Body of pancreas (tissue), 4 donors: ENCODE data around the gene ZNF804B. TPM values are rescaled to one million over a fixed set of nuclear protein-coding genes. Genes with fewer than 3 reads are reported as not detected.

Experiments
- ATAC-seq: fragments of 150-250 bp; one replicate; pipeline ENCODE4 v1.9.1; 2016
- DNase-seq, 4 donors: peaks; one replicate each; pipeline ENCODE4 v3.0.0-alpha.2; 2019
- H3K27ac ChIP-seq, 4 donors: fragments of 200-600 bp; sonication (generic); 1 replicate in 3 of 4; 2 replicates in 1 of 4; pipeline versions ENCODE4 v1.5.1 to v1.6.1; 2016 to 2019; ENCODE audit warnings: mild to moderate bottlenecking in 1 of 4, mixed read lengths in 1 of 4, moderate library complexity in 1 of 4
- H3K27me3 ChIP-seq, 2 donors: fragments of 200-600 bp; sonication (generic); one replicate each; pipeline ENCODE4 v1.6.0; 2016; ENCODE audit warnings: mild to moderate bottlenecking in 1 of 2
- H3K36me3 ChIP-seq, 2 donors: fragments of 200-600 bp; sonication (generic); replicated peaks in 1 of 2; 2 replicates each; pipeline ENCODE4 v1.5.1; 2016; ENCODE audit warnings: low read depth in 2 of 2; ENCODE audit not compliant: insufficient read depth in 1 of 2
- H3K4me1 ChIP-seq: fragments of 200-600 bp; sonication (generic); one replicate; pipeline ENCODE4 v1.6.0; 2016
- H3K4me3 ChIP-seq, 2 donors: fragments of 200-600 bp; sonication (generic); 1 replicate in 1 of 2; 2 replicates in 1 of 2; pipeline ENCODE4 v1.5.1; 2016 to 2019
- H3K9me3 ChIP-seq, 3 donors: fragments of 200-600 bp; sonication (generic); 1 replicate in 2 of 3; 2 replicates in 1 of 3; pipeline ENCODE4 v1.5.1; 2016
- CTCF ChIP-seq, 7 experiments: fragments of 450-650 bp in 4 of 7; fragments of 200-600 bp in 3 of 7; sonication (generic) in 3 of 7; IDR thresholded peaks; one replicate each; pipeline ENCODE4 v1.5.1; 2016 to 2019; ENCODE audit warnings: antibody characterized with exemption in 7 of 7
- POLR2A ChIP-seq, 3 donors: fragments of 450-650 bp; IDR thresholded peaks; one replicate each; pipeline ENCODE4 v1.6.1; 2016; ENCODE audit warnings: antibody characterized with exemption in 3 of 3, mild to moderate bottlenecking in 2 of 3
- WGBS, 2 donors: methylation state at CpG; one replicate each; pipeline ENCODE4 v1.1.5; 2017; 5-methylcytosine and 5-hydroxymethylcytosine counted together
- intact Hi-C: fragments of 100-400 bp; cut with DNase I; formaldehyde crosslinking; loops from one replicate; pipeline ENCODE4 v1.15.1; 2023
- total RNA-seq, 2 donors: library from RNA; depleted of rRNA; stranded (reverse); fragments of >200 nt; gene quantifications; one replicate each; pipeline ENCODE4 v1.1.0, GENCODE V29; 2016

Gene ZNF804B
- total RNA-seq, 2 donors from 2014 or later, result under 0.01 to 4.9 TPM

- H3K4me3 ChIP-seq, result no peak overlapping the region
- no peaks in the 10 kb centered on the region for H3K9me3 ChIP-seq
- no peaks in the 10 kb centered on the region for H3K4me1 ChIP-seq
- TF ChIP-seq CTCF (IDR thresholded peaks at IDR 0.05) (no peak), POLR2A (IDR thresholded peaks at IDR 0.05) (no peak)
- H3K36me3 ChIP-seq, result no peaks in the 10 kb centered on the region
- intact Hi-C loops, result no loop called here
- 62 to 68% methylated on average over 4 of the region's 4 CpGs for WGBS, 2 donors
- no peak for ATAC-seq
- no peaks in the 10 kb centered on the region for H3K27me3 ChIP-seq
- no peak overlapping the region for H3K27ac ChIP-seq
- no peak for DNase-seq
These were observed 205.9 kb downstream of the ZNF804B start for GRCh38 chr7:88965371-88965770.

- Histone ChIP-seq H3K27me3 (no peaks in the 10 kb centered on the region), H3K4me3 (no peak overlapping the region), H3K36me3 (no peaks in the 10 kb centered on the region), H3K4me1 (no peaks in the 10 kb centered on the region), H3K9me3 (no peaks in the 10 kb centered on the region), H3K27ac (no peak overlapping the region)
- ATAC-seq, result no peak
- DNase-seq, result no peak
- intact Hi-C loops, result no loop called here
- WGBS, 2 donors, result 49 to 73% methylated on average over 4 of the region's 4 CpGs
- no peak for TF ChIP-seq POLR2A (IDR thresholded peaks at IDR 0.05)
- no peak for TF ChIP-seq CTCF (IDR thresholded peaks at IDR 0.05)
These were observed 207.9 kb downstream of the ZNF804B start for GRCh38 chr7:88967432-88967831.

GRCh38 chr7:88969167-88969566 is 209.7 kb downstream of the ZNF804B start:
- Histone ChIP-seq H3K4me1 (no peaks in the 10 kb centered on the region), H3K36me3 (no peaks in the 10 kb centered on the region), H3K27me3 (no peaks in the 10 kb centered on the region), H3K9me3 (no peaks in the 10 kb centered on the region), H3K27ac (no peak overlapping the region), H3K4me3 (no peak overlapping the region)
- intact Hi-C loops, result no loop called here
- DNase-seq, result no peak
- 79 to 83% methylated on average over 1 of the region's 1 CpG for WGBS, 2 donors
- ATAC-seq, result no peak
- TF ChIP-seq CTCF (IDR thresholded peaks at IDR 0.05), result no peak

- intact Hi-C loops, result no loop called here
- ATAC-seq (no peak), DNase-seq (no peak)
- Histone ChIP-seq H3K4me3 (no peak overlapping the region), H3K27ac (no peak overlapping the region), H3K36me3 (no peaks in the 10 kb centered on the region), H3K4me1 (no peaks in the 10 kb centered on the region), H3K27me3 (no peaks in the 10 kb centered on the region), H3K9me3 (no peaks in the 10 kb centered on the region)
- TF ChIP-seq CTCF (IDR thresholded peaks at IDR 0.05) (no peak), POLR2A (IDR thresholded peaks at IDR 0.05) (no peak)
- WGBS, 2 donors, result 68% methylated on average over 5 of the region's 5 CpGs
These were observed 225.8 kb downstream of the ZNF804B start for GRCh38 chr7:88985295-88985694.

GRCh38 chr7:89001306-89001705 is 241.8 kb downstream of the ZNF804B start:
- Histone ChIP-seq H3K4me1 (no peaks in the 10 kb centered on the region), H3K36me3 (no peaks in the 10 kb centered on the region), H3K27ac (no peak overlapping the region), H3K4me3 (no peak overlapping the region), H3K9me3 (no peaks in the 10 kb centered on the region), H3K27me3 (no peaks in the 10 kb centered on the region)
- intact Hi-C loops, result no loop called here
- 38% methylated on average over 1 of the region's 1 CpG for WGBS, 2 donors
- TF ChIP-seq POLR2A (IDR thresholded peaks at IDR 0.05) (no peak), CTCF (IDR thresholded peaks at IDR 0.05) (no peak)
- DNase-seq (no peak), ATAC-seq (no peak)
